ENCODE results near the gene NTMT2.

NTMT2 gene

DNA sequence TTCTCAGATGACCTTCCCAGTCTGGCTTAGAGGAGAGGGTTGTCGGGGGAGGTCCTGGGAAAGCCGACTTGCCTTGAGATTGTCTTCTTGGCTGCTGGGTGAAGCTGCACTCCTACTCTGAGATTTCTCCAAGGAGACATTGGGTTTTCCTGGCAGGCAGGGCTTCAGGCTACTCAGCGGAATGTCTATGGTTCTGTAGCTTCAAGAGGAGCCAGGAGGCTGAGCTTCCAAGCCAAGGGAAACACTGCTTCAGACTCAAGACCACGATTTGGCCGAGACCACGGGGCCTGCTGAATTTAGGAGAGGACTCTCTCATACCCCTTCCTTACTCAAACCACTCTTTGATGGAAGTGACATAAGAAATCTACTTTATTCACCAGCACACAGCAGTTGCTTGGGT is 67.8 kb downstream of the NTMT2 start:
- DNase-seq: no peak

DNA sequence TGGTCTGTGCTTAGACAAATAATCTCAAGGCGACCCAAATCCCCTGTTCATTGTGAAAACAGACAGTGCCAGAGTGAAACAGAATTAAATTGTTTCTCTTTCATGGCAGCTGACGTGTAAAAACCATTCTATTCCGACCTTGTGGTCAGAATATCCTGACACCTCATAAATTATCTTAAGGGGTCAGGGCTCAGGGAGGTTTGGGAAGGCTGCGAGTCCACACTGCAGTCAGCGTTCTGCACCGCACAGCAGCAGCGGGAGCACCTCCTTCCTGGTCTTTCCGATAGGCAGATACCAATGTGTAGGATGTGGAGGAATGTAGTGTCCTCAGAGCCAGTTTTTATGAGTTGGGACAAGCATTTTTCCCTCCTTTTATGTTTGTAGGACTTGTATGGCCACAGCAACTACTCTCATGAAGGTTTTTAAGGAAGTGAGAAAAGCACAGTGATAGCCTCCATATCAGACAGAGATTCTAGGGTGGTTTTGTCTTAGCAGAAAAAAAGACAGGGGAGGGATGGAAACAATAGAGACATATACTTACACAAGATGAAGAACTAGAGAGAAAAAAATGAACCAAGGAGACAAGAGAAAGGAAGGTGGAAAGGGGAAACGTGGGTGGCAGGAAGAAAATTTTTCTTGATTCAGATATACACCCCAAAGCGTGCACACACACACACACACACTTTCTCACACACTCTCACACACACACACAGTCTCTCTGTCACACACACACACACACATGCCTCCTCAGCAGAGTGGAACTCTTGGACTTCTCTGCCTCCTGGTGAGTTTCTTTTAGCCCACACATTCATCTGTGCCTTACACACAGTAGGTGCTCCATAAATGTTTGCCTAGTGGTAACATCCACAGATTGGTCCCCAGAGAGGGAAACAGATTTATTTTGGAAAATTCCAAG is 68.6 kb downstream of the NTMT2 start:
- DNase-seq: no peak

GRCh38 chr1:170215072-170215885 is 69.5 kb downstream of the NTMT2 start:
- DNase-seq: no peak

GRCh38 chr1:170217517-170218256 is 71.9 kb downstream of the NTMT2 start:
- no peak for DNase-seq

DNA sequence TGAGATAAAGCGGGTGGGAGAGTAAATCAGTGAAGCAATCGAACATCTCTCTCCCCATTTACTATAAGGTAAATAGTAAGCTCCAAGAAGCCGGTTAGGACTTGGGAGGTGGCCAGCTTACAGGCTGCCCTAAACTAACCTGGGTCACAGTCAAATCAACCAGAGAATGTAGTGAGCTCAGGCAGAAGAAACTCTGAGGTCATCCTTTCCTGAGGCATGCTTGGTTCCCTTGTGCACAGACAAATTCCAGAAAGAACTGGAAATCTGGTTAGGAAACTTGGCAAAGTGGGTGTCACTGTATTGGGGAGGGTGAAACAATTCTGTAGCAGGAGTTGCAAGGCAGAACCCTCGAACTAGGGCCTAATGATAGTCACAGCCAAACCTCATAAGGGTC is 72.5 kb downstream of the NTMT2 start:
- DNase-seq: no peak

Data from CD4-positive, alpha-beta T cell treated with Interleukin-4 for 1 hour (primary cell).